ENCODE data around the gene SPEF1.

The SPEF1 gene

DNA sequence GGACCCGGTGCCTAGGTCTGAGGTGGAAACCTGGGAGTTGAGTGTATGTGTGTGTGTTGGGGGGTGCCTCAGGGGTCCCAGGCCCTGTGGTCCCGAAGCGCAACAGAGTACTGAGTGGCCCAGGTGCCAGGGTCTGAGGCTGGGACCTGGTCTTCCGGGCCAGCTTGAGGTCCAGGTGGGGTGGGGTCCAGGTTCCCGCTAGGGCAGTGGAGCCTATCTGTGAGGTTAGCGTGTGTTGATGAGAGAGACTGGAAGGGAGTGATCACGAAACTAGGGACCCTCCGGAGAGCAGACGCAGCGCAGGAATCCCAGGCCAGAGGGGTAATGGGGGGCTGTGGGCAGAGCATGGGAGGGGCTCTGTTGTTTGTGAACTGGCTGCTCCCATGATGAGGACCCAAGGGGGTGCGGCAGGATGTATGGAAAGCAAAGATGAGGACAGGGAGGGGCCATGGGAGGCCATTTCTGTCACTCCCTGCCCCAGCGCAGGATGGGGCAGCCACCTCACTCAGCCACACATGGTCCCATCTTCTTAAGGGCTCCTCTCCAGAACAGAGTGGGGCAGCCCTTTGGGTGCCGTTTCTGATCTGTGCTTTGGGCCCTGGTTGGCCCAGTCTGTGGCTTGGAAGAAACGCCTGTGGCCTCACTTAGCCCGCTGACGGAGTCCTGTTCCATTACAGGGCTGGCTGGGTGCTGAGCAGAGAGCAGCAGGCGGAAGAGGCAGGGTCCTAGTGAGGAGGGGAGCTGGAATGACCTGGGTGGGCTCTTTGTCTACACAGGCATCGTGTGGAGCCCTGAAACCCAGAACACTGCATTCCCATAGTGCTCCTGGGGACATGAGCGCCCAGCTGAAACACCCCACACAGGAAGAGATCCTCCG lies 47.9 kb downstream of the SPEF1 start:
- no peak for DNase-seq
- Mint-ChIP-seq H3K27me3 (peaks cover 38 to 45% of the 10 kb centered on the region in 2 donors), H3K9me3 (no peaks in the 10 kb centered on the region), H3K4me1 (peaks cover 0 to 8% of the 10 kb centered on the region in 2 donors), H3K27ac (no peak overlapping the region), H3K4me3 (no peak overlapping the region), H3K36me3 (no peaks in the 10 kb centered on the region)
- no peak for ATAC-seq (replicated peaks)

DNA sequence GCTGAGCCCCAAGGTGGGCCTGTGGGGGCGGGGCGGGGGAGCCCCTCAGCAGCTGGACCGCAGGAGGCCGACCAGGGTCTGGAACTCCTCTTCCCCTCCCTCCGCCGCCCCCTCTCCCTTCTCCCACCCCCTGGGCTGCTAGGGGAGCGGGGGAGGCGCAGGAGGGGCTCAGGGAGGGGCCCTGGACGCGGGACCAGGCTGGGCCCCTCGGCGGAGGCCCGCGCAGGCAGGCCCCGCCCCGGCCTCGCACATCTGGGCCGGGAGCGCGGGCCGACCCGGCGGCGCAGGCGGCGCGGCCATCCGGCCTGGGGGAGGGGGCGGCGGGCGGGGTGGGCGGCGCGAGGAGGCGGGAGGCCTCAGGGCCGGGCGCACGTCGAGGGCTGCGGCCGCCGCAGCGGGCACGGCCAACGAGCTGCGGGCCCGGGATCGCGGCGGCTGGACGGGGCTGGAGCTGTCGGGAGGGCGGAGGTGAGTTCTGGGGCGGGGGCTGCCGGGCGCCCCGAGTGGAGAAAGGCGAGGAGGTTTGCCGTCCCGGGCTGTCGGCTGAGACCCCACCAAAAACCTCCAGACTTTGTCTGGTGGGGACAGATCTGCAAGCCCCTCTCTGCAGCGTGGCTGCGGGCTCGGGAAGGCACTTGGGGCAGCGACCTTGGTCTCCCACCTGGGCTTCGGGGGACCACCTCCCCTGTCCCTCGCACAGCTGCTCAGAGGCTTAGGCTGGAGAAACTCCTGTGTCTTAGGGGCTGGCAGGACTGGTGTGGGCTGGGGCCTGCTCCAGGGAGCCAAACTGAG lies 48.7 kb downstream of the SPEF1 start, which contains the start of gene HSPA12B:
Gene HSPA12B (plus strand): TSS at position 359 of the 792 bp plus-strand sequence. CDS start 5,990 bp downstream, outside the sequence.
- H3K27ac Mint-ChIP-seq: no peak within 1 kb of the TSS
- ATAC-seq (replicated peaks) (no peak), DNase-seq (no peak)
- H3K27me3 Mint-ChIP-seq: peaks cover 46 to 52% of the 10 kb centered on the region in 2 donors
- no peaks in the 10 kb centered on the region for H3K36me3 Mint-ChIP-seq
- H3K9me3 Mint-ChIP-seq: no peaks in the 10 kb centered on the region
- H3K4me3 Mint-ChIP-seq: no peak within 1 kb of the TSS
- H3K4me1 Mint-ChIP-seq: peaks cover 0 to 8% of the 10 kb centered on the region in 2 donors

DNA sequence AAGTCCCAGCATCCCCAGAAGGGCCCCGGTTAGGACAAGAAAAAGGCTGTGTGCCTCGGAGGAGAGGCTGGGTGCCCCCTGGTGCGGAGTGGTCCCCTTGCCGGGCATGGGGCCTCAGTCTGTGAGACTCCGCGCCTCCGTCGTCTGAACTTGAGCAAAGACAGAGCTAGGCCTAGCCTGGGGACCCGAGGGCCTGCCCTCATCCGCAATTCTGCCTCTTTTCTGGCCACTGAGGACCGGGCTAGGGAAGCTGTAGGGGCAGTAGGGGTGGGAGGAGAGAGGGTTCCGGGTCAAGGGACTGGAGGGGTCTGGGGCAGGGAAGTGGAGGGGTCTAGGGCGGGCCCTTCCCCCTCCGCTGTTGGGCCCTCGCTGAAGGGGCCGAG lies 49.3 kb downstream of the SPEF1 start:
- Mint-ChIP-seq H3K27ac (no peak overlapping the region), H3K4me3 (no peak overlapping the region), H3K9me3 (no peaks in the 10 kb centered on the region), H3K36me3 (no peaks in the 10 kb centered on the region), H3K4me1 (peaks cover 0 to 8% of the 10 kb centered on the region in 2 donors), H3K27me3 (peaks cover 52 to 58% of the 10 kb centered on the region in 2 donors)
- no peak for DNase-seq
- ATAC-seq (replicated peaks): no peak

DNA sequence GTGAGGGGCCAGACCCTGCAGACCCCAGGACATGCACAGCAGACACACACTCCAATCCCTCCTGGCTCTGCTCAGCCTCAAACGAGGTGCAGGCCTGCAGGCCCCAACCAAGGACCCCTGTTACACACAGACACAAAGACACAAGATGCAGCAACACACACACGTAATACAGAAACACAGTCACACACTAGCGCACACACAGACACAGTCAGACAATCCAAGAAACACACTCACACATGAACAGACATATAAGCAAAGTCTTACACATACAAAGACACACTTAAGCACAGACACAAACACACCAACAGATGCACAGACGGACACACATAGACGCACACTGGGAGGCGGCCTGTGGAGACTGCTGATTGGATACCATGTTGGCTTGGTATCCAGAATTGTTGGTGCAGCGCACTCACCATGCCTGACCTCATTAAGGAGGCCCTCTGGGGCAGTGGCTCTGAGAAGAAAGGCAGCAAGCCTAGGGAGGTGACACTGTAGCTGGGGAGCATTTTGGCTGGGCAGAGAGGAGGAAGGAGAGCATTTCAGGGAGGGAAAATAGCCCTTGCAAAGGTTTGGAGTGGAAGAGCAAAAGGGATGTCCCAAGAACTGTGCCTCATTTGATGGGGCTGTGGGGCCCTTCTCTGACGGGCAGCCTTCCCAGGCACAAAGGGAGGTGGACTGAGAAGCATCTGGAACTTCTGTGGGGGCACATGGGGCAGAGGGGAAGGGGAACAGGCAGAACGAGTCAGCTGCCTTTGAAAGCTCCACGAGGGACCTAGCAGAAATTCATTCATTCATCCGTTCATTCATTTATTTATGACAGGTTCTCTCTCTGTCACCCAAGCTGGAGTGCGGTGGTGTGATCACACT lies 50.2 kb downstream of the SPEF1 start:
- Mint-ChIP-seq H3K9me3 (no peaks in the 10 kb centered on the region), H3K36me3 (no peaks in the 10 kb centered on the region), H3K27ac (no peak overlapping the region), H3K4me3 (no peak overlapping the region), H3K27me3 (peaks cover 55 to 61% of the 10 kb centered on the region in 2 donors), H3K4me1 (peaks cover 0 to 8% of the 10 kb centered on the region in 2 donors)
- no peak for DNase-seq
- no peak for ATAC-seq (replicated peaks)

DNA sequence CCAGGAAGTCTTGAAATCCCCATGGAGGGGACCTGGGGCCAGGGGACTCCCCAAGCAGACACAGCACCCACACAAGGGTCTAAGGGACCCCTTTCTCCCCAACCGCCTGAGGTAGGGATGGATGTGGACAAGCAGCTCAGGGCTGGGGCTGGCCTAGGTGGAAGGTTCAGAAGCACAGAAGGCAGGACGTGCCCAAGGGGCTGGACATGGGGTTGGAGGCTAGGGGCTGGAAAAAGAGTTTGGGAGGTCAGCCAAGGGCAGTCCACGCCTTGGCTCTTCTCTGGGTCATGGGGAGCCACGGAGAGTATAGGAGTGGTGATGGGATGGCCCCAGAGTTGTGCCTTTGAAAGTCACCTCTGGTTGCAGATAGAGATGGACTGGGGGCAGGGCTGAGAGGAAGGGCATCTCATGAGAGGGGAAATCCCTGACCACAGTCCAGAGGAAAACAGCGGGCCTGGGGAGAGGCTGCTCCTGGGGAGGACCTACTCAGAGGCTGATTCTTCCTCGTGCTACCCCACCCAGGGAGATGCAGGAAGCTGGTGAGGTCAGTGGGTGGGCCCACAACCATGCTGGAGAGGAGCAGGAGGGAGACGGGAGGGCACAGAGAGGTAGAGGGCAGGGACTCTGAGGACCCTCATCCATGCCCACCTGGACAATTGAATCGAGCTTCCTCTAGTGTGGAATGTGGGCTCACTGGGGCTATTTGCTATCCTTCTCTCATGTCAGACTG lies 51.3 kb downstream of the SPEF1 start:
- ATAC-seq (replicated peaks): no peak
- Mint-ChIP-seq H3K4me3 (no peak overlapping the region), H3K9me3 (no peaks in the 10 kb centered on the region), H3K4me1 (peaks cover 0 to 8% of the 10 kb centered on the region in 2 donors), H3K27me3 (peaks cover 58 to 65% of the 10 kb centered on the region in 2 donors), H3K27ac (no peak overlapping the region), H3K36me3 (no peaks in the 10 kb centered on the region)
- no peak for DNase-seq

DNA sequence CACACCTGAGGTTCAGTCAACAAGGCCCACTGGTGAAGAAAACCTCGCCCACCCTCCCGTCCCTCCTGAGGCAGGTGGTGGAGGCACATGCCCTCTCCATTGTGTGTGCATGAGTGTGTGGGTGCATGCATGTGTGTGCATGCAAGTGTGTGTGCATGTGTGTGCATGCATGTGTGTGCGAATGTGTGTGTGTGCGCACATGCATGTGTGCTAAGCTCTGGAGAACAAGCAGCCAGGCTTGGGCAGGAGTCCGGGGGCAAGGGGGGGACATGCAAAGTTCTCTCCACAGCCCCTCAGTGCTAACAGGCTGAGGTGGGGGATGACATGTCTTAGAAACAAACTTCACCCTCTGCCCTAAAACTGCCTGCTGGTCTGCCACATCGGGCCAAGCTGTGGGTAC lies 51.9 kb downstream of the SPEF1 start:
- H3K36me3 Mint-ChIP-seq: no peaks in the 10 kb centered on the region
- H3K27ac Mint-ChIP-seq: no peak overlapping the region
- no peak for DNase-seq
- no peak for ATAC-seq (replicated peaks)
- H3K4me1 Mint-ChIP-seq: peaks cover 0 to 8% of the 10 kb centered on the region in 2 donors
- no peaks in the 10 kb centered on the region for H3K9me3 Mint-ChIP-seq
- H3K27me3 Mint-ChIP-seq: peaks cover 58 to 68% of the 10 kb centered on the region in 2 donors
- H3K4me3 Mint-ChIP-seq: no peak overlapping the region

DNA sequence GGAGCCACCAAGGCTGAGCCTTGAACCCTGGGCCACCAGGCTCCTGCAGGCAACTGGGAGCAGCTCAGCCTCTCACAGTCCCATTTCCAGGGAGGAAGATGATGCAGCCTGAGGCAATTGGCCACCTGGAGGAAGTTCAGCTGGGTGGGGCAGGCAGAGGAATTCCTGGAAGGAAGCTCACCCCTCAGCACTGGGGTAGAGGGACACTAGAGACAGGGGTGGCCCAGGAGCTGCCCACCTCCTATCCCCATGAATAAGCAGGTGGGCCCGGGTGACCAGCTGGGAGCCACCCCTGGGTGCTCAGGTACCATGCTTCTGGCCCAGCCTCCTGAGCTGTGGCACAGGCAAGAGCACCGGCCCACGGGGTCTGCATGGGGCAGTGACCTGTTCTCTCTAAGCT lies 52.4 kb downstream of the SPEF1 start:
- H3K4me3 Mint-ChIP-seq: no peak overlapping the region
- ATAC-seq (replicated peaks): no peak

DNA sequence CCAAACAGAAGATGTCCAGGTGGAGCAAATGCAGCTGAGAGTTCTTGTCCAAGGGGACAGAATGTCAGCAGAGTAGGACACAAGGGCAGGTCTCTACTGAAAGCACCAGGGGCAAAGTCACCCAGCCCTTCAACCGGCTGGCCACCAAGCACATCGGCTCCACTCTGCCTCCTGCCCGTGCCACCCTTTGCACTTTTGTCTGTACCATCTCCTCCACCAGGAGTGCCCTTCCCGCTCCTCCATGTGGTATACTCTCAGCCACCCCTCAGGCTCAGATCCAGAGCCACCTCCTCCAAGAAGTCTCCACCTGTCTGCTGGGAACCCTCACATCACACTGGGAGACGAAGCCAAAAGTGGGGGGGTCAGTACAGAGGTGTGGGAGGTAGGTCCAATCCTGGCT lies 52.9 kb downstream of the SPEF1 start:
- H3K9me3 Mint-ChIP-seq: peaks cover 0 to 3% of the 10 kb centered on the region in 2 donors
- H3K27me3 Mint-ChIP-seq: peaks cover 56 to 64% of the 10 kb centered on the region in 2 donors
- H3K36me3 Mint-ChIP-seq: no peaks in the 10 kb centered on the region
- H3K27ac Mint-ChIP-seq: no peak overlapping the region
- DNase-seq: no peak
- H3K4me1 Mint-ChIP-seq: peaks cover 0 to 8% of the 10 kb centered on the region in 2 donors
- H3K4me3 Mint-ChIP-seq: no peak overlapping the region
- ATAC-seq (replicated peaks): no peak

More for the DNA sequence above, 52.4 kb downstream of the SPEF1 start:
- Mint-ChIP-seq H3K27me3 (peaks cover 61 to 69% of the 10 kb centered on the region in 2 donors), H3K4me1 (peaks cover 0 to 8% of the 10 kb centered on the region in 2 donors), H3K36me3 (no peaks in the 10 kb centered on the region), H3K27ac (no peak overlapping the region), H3K9me3 (peaks cover 0 to 3% of the 10 kb centered on the region in 2 donors)
- DNase-seq: no peak

All from stimulated activated naive B cell treated with anti-CD40 and anti-IgM and Interleukin-4, amounts not matched to agents 10 μg/mL and 1 μg/mL and 100 μg/mL, for 72 hours (primary cell).